Frontal cortex (tissue), 4 donors: ENCODE results near the gene BATF. TPM values are rescaled to one million over a fixed set of nuclear protein-coding genes. Genes with fewer than 3 reads are reported as not detected.

Source experiments
- DNase-seq, 2 donors: peaks; one replicate each; pipeline ENCODE4 v3.0.0; 2012; ENCODE audit warnings: low spot score in 2 of 2
- FAIRE-seq: peaks from 2 replicates; lab custom pipeline; 2012; peaks lifted over from hg19 to GRCh38; lab: Jason Lieb, UNC
- total RNA-seq: library from RNA; depleted of rRNA; stranded (reverse); fragments of >200 nt; gene quantifications from one replicate; pipeline ENCODE4 v1.2.3, GENCODE V29; 2014
- donor health status: control.
- donor health status: control.
- donor health status: control.

Gene BATF
- total RNA-seq, 1 donor from 2014 or later, result 0.82 TPM

- DNase-seq (no peak), FAIRE-seq (no peak)
Observed at GRCh38 chr14:75527449-75528163, 5.3 kb downstream of the BATF start.

- DNase-seq (no peak), FAIRE-seq (no peak)
Observed at GRCh38 chr14:75531256-75531655, 9.0 kb downstream of the BATF start.

GRCh38 chr14:75531660-75532317 lies 9.5 kb downstream of the BATF start:
- DNase-seq, result no peak
- no peak for FAIRE-seq

- no peak for DNase-seq
- no peak for FAIRE-seq
Observed at GRCh38 chr14:75533791-75534555, 11.7 kb downstream of the BATF start.

GRCh38 chr14:75535164-75535898 lies 13.1 kb downstream of the BATF start:
- FAIRE-seq (no peak), DNase-seq (no peak)

- FAIRE-seq, result no peak
- no peak for DNase-seq
Observed at GRCh38 chr14:75537071-75537470, 14.8 kb downstream of the BATF start.

- DNase-seq (no peak), FAIRE-seq (no peak)
Observed at GRCh38 chr14:75539162-75539560, 16.9 kb downstream of the BATF start.

GRCh38 chr14:75539561-75540478 lies 17.6 kb downstream of the BATF start:
- DNase-seq (no peak), FAIRE-seq (no peak)

GRCh38 chr14:75540479-75540851 lies 18.2 kb downstream of the BATF start:
- FAIRE-seq, result no peak
- DNase-seq, result no peak

- DNase-seq (peak; percentile 33 to 46), FAIRE-seq (no peak)
Observed at GRCh38 chr14:75542588-75543091, 20.4 kb downstream of the BATF start.

- DNase-seq (no peak), FAIRE-seq (no peak)
Observed at GRCh38 chr14:75543253-75543652, 21.0 kb downstream of the BATF start.

GRCh38 chr14:75543786-75544185 lies 21.5 kb downstream of the BATF start:
- FAIRE-seq (no peak), DNase-seq (no peak)

GRCh38 chr14:75545907-75546306 lies 23.6 kb downstream of the BATF start:
- FAIRE-seq (no peak), DNase-seq (no peak)

GRCh38 chr14:75547552-75548250 lies 25.4 kb downstream of the BATF start:
- DNase-seq (no peak), FAIRE-seq (no peak)

GRCh38 chr14:75548544-75548943 lies 26.3 kb downstream of the BATF start:
- FAIRE-seq (no peak), DNase-seq (no peak)

GRCh38 chr14:75549169-75549568 lies 26.9 kb downstream of the BATF start:
- no peak for FAIRE-seq

GRCh38 chr14:75551021-75551420 lies 28.8 kb downstream of the BATF start:
- no peak for DNase-seq
- FAIRE-seq, result no peak

More at GRCh38 chr14:75549169-75549568, 26.9 kb downstream of the BATF start:
- no peak for DNase-seq

- no peak for FAIRE-seq
Observed at GRCh38 chr14:75553157-75553556, 30.9 kb downstream of the BATF start.

More at GRCh38 chr14:75553157-75553556, 30.9 kb downstream of the BATF start:
- no peak for DNase-seq
